Neuronal stem cell (in vitro differentiated cells): ENCODE data around the gene TNS3.

Source experiments
- DNase-seq: peaks from one replicate; pipeline ENCODE4 v3.0.0-alpha.2; 2013; ENCODE audit warnings: low spot score
- H2AFZ ChIP-seq: one replicate; pipeline ENCODE4 v1.6.1; 2013; ENCODE audit warnings: mild to moderate bottlenecking, low read length, inconsistent platforms
- H2AK5ac ChIP-seq: 2 replicates; pipeline ENCODE4 v1.6.1; 2013; ENCODE audit warnings: low read depth, mild to moderate bottlenecking, inconsistent platforms, low read length, moderate library complexity, mixed read lengths
- H2BK120ac ChIP-seq: 2 replicates; pipeline ENCODE4 v1.6.1; 2013; ENCODE audit warnings: low read depth, mild to moderate bottlenecking, inconsistent platforms, low read length, moderate library complexity, mixed read lengths
- H2BK12ac ChIP-seq: one replicate; pipeline ENCODE4 v1.6.1; 2013; ENCODE audit warnings: low read length, inconsistent platforms
- H2BK15ac ChIP-seq: 2 replicates; pipeline ENCODE4 v1.6.1; 2013; ENCODE audit warnings: mild to moderate bottlenecking, low read length, inconsistent platforms, mixed read lengths
- H2BK5ac ChIP-seq: one replicate; pipeline ENCODE4 v1.6.1; 2013; ENCODE audit warnings: inconsistent platforms, mild to moderate bottlenecking, low read length, moderate library complexity
- H3K14ac ChIP-seq: one replicate; pipeline ENCODE4 v1.6.1; 2013; ENCODE audit warnings: low read length, inconsistent platforms
- H3K18ac ChIP-seq: 2 replicates; pipeline ENCODE4 v1.6.1; 2013; ENCODE audit warnings: low read length, inconsistent platforms
- H3K23ac ChIP-seq: 2 replicates; pipeline ENCODE4 v1.6.1; 2013; ENCODE audit warnings: low read depth, mild to moderate bottlenecking, mixed read lengths, low read length, inconsistent platforms; ENCODE audit not compliant: poor library complexity
- H3K27ac ChIP-seq: replicated peaks from 3 replicates; pipeline ENCODE4 v1.5.1; 2013; ENCODE audit warnings: low read length, inconsistent platforms
- H3K27me3 ChIP-seq, 3 experiments: 2 replicates each; pipeline ENCODE4 v1.6.1; 2013; ENCODE audit warnings: low read length in 3 of 3, mild to moderate bottlenecking in 2 of 3, inconsistent platforms in 1 of 3, low read depth in 1 of 3, mixed read lengths in 1 of 3, moderate library complexity in 1 of 3; ENCODE audit not compliant: control insufficient read depth in 3 of 3, insufficient read depth in 3 of 3
- H3K36me3 ChIP-seq, 2 donors: replicated peaks in 1 of 2; 2 replicates each; pipeline ENCODE4 v1.6.1; 2013; ENCODE audit warnings: low read length in 2 of 2; ENCODE audit not compliant: control insufficient read depth in 2 of 2, insufficient read depth in 2 of 2
- H3K4ac ChIP-seq: 2 replicates; pipeline ENCODE4 v1.6.1; 2013; ENCODE audit warnings: inconsistent platforms, mild to moderate bottlenecking, low read length, moderate library complexity
- H3K4me1 ChIP-seq, 2 donors: 1 replicate in 1 of 2; 2 replicates in 1 of 2; pipeline ENCODE4 v1.6.1; 2013; ENCODE audit warnings: low read length in 2 of 2, low read depth in 1 of 2; ENCODE audit not compliant: control insufficient read depth in 2 of 2, insufficient read depth in 1 of 2
- H3K4me2 ChIP-seq: one replicate; pipeline ENCODE4 v1.6.1; 2013; ENCODE audit warnings: mild to moderate bottlenecking, low read length, inconsistent platforms; ENCODE audit not compliant: insufficient read depth, poor library complexity, severe bottlenecking
- H3K4me3 ChIP-seq, 2 donors: 2 replicates each; pipeline ENCODE4 v1.5.1; 2013; ENCODE audit warnings: low read length in 2 of 2, mild to moderate bottlenecking in 2 of 2, inconsistent platforms in 1 of 2, moderate library complexity in 1 of 2
- H3K79me1 ChIP-seq: one replicate; pipeline ENCODE4 v1.6.1; 2013; ENCODE audit warnings: low read depth, mild to moderate bottlenecking, inconsistent platforms, low read length, moderate library complexity
- H3K9ac ChIP-seq: one replicate; pipeline ENCODE4 v1.6.1; 2013; ENCODE audit warnings: mild to moderate bottlenecking, low read depth, low read length, inconsistent platforms; ENCODE audit not compliant: poor library complexity
- H3K9me3 ChIP-seq, 2 donors: replicated peaks in 1 of 2; 2 replicates each; pipeline versions ENCODE3 to v1.6.1; 2013; ENCODE audit warnings: low read length in 2 of 2, mild to moderate bottlenecking in 2 of 2, inconsistent platforms in 1 of 2, low read depth in 1 of 2, mixed read lengths in 1 of 2, moderate library complexity in 1 of 2; ENCODE audit not compliant: control insufficient read depth in 2 of 2, insufficient read depth in 1 of 2
- H4K8ac ChIP-seq: one replicate; pipeline ENCODE4 v1.6.1; 2013; ENCODE audit warnings: low read depth, mild to moderate bottlenecking, inconsistent platforms, low read length, moderate library complexity
- H4K91ac ChIP-seq: one replicate; pipeline ENCODE4 v1.6.1; 2013; ENCODE audit warnings: low read length, low read depth, mild to moderate bottlenecking, inconsistent platforms; ENCODE audit not compliant: poor library complexity
- WGBS, 2 donors: extraction: QIAGEN DNeasy Blood & Tissue Kit; methylation state at CpG; one replicate each; pipeline ENCODE4 v1.1.7; 2013; ENCODE audit warnings: missing lambda C conversion rate in 2 of 2, mixed read lengths in 1 of 2; ENCODE audit not compliant: insufficient read length in 2 of 2, insufficient replicate concordance in 1 of 2; ENCODE audit errors: extremely low coverage in 2 of 2; 5-methylcytosine and 5-hydroxymethylcytosine counted together

TNS3 gene

DNA sequence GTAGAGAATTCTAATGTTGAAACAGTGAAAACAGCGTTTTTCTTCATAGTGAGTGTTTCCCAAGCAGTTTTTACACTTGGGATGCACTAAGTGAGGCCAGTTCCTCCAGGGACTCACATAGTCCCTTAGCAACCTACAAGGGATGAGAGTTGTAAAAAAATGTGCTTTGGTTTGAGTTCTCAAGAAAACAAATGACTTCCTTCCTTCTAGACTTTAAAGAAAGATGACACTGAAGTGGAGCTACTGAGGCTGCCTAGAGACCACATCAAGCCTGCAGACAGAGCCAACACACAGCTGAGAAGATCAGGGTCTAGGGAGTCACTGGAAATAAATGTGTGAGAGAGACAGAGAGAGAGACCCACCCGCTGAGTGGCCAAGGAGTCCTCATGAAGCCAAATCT, 264.4 kb downstream of the TNS3 start:
- H3K27me3 ChIP-seq: no peaks in the 10 kb centered on the region
- peak overlapping the region; percentile 21 for H2AFZ ChIP-seq
- H3K4me2 ChIP-seq: no peak overlapping the region
- H2BK12ac ChIP-seq: no peak overlapping the region
- no peak overlapping the region for H3K27ac ChIP-seq
- H4K8ac ChIP-seq: no peak overlapping the region
- H4K91ac ChIP-seq: no peak overlapping the region
- WGBS, 2 donors: no CpG with 5 or more reads among the region's 2 CpGs
- no peaks in the 10 kb centered on the region for H3K79me1 ChIP-seq
- no peak overlapping the region for H3K14ac ChIP-seq
- no peak overlapping the region for H3K4ac ChIP-seq
- peaks cover 21 to 22% of the 10 kb centered on the region in 2 donors for H3K4me1 ChIP-seq
- no peak overlapping the region for H2BK5ac ChIP-seq
- no peak overlapping the region for H3K18ac ChIP-seq
- no peak overlapping the region for H2BK15ac ChIP-seq
- peaks cover 0 to 15% of the 10 kb centered on the region in 2 donors for H3K36me3 ChIP-seq
- peaks cover 0 to 2% of the 10 kb centered on the region in 2 donors for H3K9me3 ChIP-seq
- no peak for DNase-seq
- H3K4me3 ChIP-seq: no peak overlapping the region
- no peak overlapping the region for H2BK120ac ChIP-seq
- no peak overlapping the region for H3K9ac ChIP-seq
- H3K23ac ChIP-seq: no peak overlapping the region
- no peak overlapping the region for H2AK5ac ChIP-seq

DNA sequence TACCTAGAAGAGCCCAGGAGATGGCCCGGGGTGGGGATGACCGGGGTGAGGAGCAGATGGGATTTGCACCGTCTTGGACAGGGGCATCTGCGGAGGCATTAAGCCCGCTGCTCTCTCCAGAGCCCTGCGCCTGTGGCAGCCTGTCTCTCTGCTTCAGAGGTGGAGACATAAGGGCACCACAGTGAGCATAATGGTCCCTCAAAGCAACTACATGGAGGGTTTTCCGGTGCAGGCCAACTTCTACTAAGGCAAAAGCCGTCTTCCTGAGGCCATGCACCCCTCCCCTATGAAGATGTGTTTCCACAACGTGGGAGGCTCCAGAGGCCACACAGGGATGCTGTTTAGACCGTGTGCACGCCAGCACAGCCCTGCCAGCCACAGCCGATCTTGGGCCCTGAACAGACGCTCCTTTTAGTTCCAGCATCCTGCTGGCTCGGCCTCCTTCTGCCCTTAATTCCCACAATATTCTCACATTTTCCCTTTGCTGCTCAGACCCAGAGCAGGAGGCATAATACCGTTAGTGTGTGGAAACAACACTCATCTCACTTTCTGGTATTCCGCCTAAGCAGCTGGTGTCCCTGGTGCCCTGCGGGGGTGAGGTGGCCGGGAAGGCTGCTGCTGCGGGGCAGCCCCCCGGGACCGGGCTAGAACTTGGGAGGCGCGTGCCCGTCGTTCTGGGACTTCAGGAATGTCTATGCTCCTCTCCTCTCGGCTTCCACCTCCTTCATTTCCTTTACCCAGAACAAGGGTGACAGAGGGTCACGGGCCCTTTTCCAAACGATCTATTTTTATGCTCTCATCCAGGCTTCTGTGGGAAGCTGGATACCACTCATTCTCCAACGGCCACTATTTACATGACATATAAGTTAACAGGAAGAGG, 266.9 kb downstream of the TNS3 start:
- H3K4me2 ChIP-seq: no peak overlapping the region
- H2AFZ ChIP-seq: peak overlapping the region; percentile 69
- WGBS, 2 donors: no CpG with 5 or more reads among the region's 29 CpGs
- no peaks in the 10 kb centered on the region for H3K27me3 ChIP-seq
- H3K36me3 ChIP-seq: peaks cover 0 to 10% of the 10 kb centered on the region in 2 donors
- H3K14ac ChIP-seq: no peak overlapping the region
- H3K4ac ChIP-seq: no peak overlapping the region
- no peak for DNase-seq
- no peak overlapping the region for H3K27ac ChIP-seq
- no peaks in the 10 kb centered on the region for H3K79me1 ChIP-seq
- no peak overlapping the region for H3K23ac ChIP-seq
- no peak overlapping the region for H2BK5ac ChIP-seq
- no peak overlapping the region for H4K8ac ChIP-seq
- no peak overlapping the region for H3K4me3 ChIP-seq
- no peak overlapping the region for H2BK15ac ChIP-seq
- H4K91ac ChIP-seq: no peak overlapping the region
- H2BK12ac ChIP-seq: no peak overlapping the region
- peak overlapping the region; percentile 2 for H2AK5ac ChIP-seq
- H2BK120ac ChIP-seq: no peak overlapping the region
- H3K4me1 ChIP-seq: peaks cover 21 to 22% of the 10 kb centered on the region in 2 donors
- no peak overlapping the region for H3K9ac ChIP-seq
- peak overlapping the region; percentile 91 for H3K18ac ChIP-seq
- peaks cover 0 to 2% of the 10 kb centered on the region in 2 donors for H3K9me3 ChIP-seq

DNA sequence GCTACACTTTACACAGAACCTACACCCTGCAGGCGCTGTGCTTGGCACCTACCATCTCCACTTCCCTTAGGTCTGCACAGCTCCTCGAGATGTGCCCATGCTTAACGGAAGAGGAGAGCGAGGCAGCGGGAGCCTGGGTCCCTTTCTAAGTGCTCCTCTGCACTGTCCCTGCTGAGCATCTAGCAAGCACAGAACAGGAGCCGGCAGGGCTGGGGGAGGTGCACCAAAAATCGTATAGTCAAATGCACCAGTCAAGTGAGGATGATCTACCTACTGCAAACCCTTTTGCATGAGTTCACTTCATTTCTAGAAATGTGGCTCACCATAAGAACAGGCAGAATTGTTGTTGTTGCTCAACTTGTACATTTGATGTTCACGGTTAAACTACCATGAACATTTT, 267.7 kb downstream of the TNS3 start:
- H2BK5ac ChIP-seq: no peak overlapping the region
- peaks cover 21 to 22% of the 10 kb centered on the region in 2 donors for H3K4me1 ChIP-seq
- no peak overlapping the region for H4K91ac ChIP-seq
- H4K8ac ChIP-seq: peak overlapping the region; percentile 90
- H2AFZ ChIP-seq: no peak overlapping the region
- H3K18ac ChIP-seq: peak overlapping the region; percentile 38
- no peak overlapping the region for H2BK15ac ChIP-seq
- no peak overlapping the region for H3K14ac ChIP-seq
- peaks cover 0 to 10% of the 10 kb centered on the region in 2 donors for H3K36me3 ChIP-seq
- peak overlapping the region; percentile 60 for H2BK12ac ChIP-seq
- H3K27me3 ChIP-seq: no peaks in the 10 kb centered on the region
- H2BK120ac ChIP-seq: no peak overlapping the region
- no CpG with 5 or more reads among the region's 8 CpGs for WGBS, 2 donors
- H3K9me3 ChIP-seq: peaks cover 0 to 2% of the 10 kb centered on the region in 2 donors
- DNase-seq: no peak
- H3K4me2 ChIP-seq: no peak overlapping the region
- H3K23ac ChIP-seq: no peak overlapping the region
- H3K9ac ChIP-seq: no peak overlapping the region
- H3K27ac ChIP-seq: no peak overlapping the region
- peak overlapping the region; percentile 60 for H2AK5ac ChIP-seq
- H3K79me1 ChIP-seq: no peaks in the 10 kb centered on the region
- no peak overlapping the region for H3K4me3 ChIP-seq
- no peak overlapping the region for H3K4ac ChIP-seq

DNA sequence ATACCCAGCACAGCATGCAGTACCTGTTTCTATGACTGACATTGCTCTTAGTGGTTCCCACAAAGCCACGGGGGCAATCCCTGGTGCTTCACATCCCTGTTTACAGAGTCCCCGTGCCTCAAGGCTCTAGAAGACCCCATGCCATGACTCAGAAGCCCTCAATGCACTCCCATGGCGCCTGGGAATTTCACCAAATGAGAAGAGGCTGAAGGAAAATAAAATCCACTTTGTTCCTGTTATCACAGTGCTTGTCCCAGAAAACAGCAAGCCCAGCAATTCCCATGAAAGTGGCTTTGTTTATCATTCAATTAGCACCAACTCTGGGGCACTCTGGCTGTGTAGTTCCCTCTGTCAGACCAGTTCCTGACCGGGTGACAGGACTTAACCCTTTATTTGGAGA, 268.3 kb downstream of the TNS3 start:
- no peak for DNase-seq
- Histone ChIP-seq H3K4me3 (no peak overlapping the region), H2BK12ac (no peak overlapping the region), H3K23ac (no peak overlapping the region), H2BK15ac (no peak overlapping the region), H2AFZ (no peak overlapping the region), H3K4ac (no peak overlapping the region), H3K27ac (no peak overlapping the region), H3K4me2 (no peak overlapping the region), H3K14ac (no peak overlapping the region), H3K4me1 (peaks cover 21 to 22% of the 10 kb centered on the region in 2 donors), H2BK5ac (no peak overlapping the region), H3K9ac (no peak overlapping the region), H3K79me1 (no peaks in the 10 kb centered on the region), H2AK5ac (no peak overlapping the region), H3K27me3 (no peaks in the 10 kb centered on the region), H3K36me3 (peaks cover 0 to 12% of the 10 kb centered on the region in 2 donors), H4K8ac (no peak overlapping the region), H4K91ac (no peak overlapping the region), H3K18ac (no peak overlapping the region), H3K9me3 (peaks cover 2 to 5% of the 10 kb centered on the region in 2 donors), H2BK120ac (no peak overlapping the region)
- WGBS, 2 donors: no CpG with 5 or more reads among the region's 4 CpGs
